WTC11 (cell line): ENCODE measurements around the gene NECTIN2.

Experiments
- CREB1 ChIP-seq: sonication (generic); formaldehyde crosslinking; IDR thresholded peaks from 2 replicates; pipeline ENCODE4 v1.8.0; 2023; ENCODE audit warnings: mild to moderate bottlenecking, missing genetic modification reagents
- ESRRA ChIP-seq: sonication (generic); formaldehyde crosslinking; IDR thresholded peaks from 2 replicates; pipeline ENCODE4 v1.8.1; 2022; ENCODE audit warnings: mild to moderate bottlenecking, missing genetic modification reagents, borderline replicate concordance
- IRF2 ChIP-seq: sonication (generic); formaldehyde crosslinking; IDR thresholded peaks from 2 replicates; pipeline ENCODE4 v1.8.0; 2022; ENCODE audit warnings: low read depth, missing genetic modification reagents, borderline replicate concordance
- JUN ChIP-seq: sonication (generic); formaldehyde crosslinking; IDR thresholded peaks from 2 replicates; pipeline ENCODE4 v1.8.0; 2023; ENCODE audit warnings: mild to moderate bottlenecking, missing genetic modification reagents
- KAT7 ChIP-seq: sonication (generic); formaldehyde crosslinking; IDR thresholded peaks from 2 replicates; pipeline ENCODE4 v1.8.1; 2023; ENCODE audit warnings: missing genetic modification reagents, mild to moderate bottlenecking, borderline replicate concordance
- NR1H2 ChIP-seq: sonication (generic); formaldehyde crosslinking; IDR thresholded peaks from 2 replicates; pipeline ENCODE4 v1.9.0; 2021; ENCODE audit warnings: mild to moderate bottlenecking, moderate library complexity, missing genetic modification reagents
- PREB ChIP-seq: sonication (generic); formaldehyde crosslinking; IDR thresholded peaks from 2 replicates; pipeline ENCODE4 v1.8.1; 2022; ENCODE audit warnings: mild to moderate bottlenecking, missing genetic modification reagents, moderate library complexity, borderline replicate concordance
- SP1 ChIP-seq: sonication (generic); formaldehyde crosslinking; conservative IDR thresholded peaks from 2 replicates; pipeline ENCODE4 v1.8.1; 2022; ENCODE audit warnings: missing genetic modification reagents
- TCF7 ChIP-seq: sonication (generic); formaldehyde crosslinking; IDR thresholded peaks from 2 replicates; pipeline ENCODE4 v1.8.0; 2022; ENCODE audit warnings: mild to moderate bottlenecking, low read depth, missing genetic modification reagents, moderate library complexity
- USF2 ChIP-seq: sonication (generic); formaldehyde crosslinking; IDR thresholded peaks from 2 replicates; pipeline ENCODE4 v1.8.1; 2023; ENCODE audit warnings: mild to moderate bottlenecking, missing genetic modification reagents, moderate library complexity
- ZNF121 ChIP-seq: sonication (generic); formaldehyde crosslinking; IDR thresholded peaks from 2 replicates; pipeline ENCODE4 v1.8.0; 2023; ENCODE audit warnings: missing genetic modification reagents
- TF ChIP-seq, protein P1 (sequence below): fragments of 200-600 bp; IDR thresholded peaks from 2 replicates; pipeline ENCODE4 v1.8.0; 2022; ENCODE audit warnings: antibody characterized with exemption
- TF ChIP-seq, protein P2 (sequence below): sonication (generic); formaldehyde crosslinking; conservative IDR thresholded peaks from 2 replicates; pipeline ENCODE4 v1.8.1; 2023; ENCODE audit warnings: mild to moderate bottlenecking, low read depth, missing genetic modification reagents, moderate library complexity

DNA sequence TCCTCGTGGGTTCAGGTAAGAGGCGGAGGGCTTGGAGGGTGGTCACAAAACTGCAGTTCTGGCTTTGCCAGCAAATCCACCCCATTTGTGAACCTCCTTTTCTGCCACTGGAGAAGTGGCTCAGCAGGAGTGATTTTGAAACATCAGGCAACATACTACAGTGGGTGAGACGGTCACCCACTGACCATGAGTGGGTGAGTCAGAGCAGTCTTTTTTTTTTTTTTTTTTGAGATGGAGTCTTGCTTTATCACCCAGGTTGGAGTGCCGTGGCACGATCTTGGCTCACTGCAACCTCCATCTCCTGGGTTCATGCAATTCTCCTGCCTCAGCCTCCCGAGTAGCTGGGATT lies 47.9 kb downstream of the NECTIN2 start:
- TF ChIP-seq PREB (CRISPR knock-in tag) (no peak), JUN (no peak), ESRRA (CRISPR knock-in tag) (no peak), IRF2 (no peak), USF2 (no peak), SP1 (CRISPR knock-in tag) (no peak), ZNF121 (no peak), KAT7 (CRISPR knock-in tag) (no peak), NR1H2 (CRISPR knock-in tag) (no peak), TCF7 (CRISPR knock-in tag) (no peak), CREB1 (CRISPR knock-in tag) (no peak)
- TF ChIP-seq, protein P1, sequence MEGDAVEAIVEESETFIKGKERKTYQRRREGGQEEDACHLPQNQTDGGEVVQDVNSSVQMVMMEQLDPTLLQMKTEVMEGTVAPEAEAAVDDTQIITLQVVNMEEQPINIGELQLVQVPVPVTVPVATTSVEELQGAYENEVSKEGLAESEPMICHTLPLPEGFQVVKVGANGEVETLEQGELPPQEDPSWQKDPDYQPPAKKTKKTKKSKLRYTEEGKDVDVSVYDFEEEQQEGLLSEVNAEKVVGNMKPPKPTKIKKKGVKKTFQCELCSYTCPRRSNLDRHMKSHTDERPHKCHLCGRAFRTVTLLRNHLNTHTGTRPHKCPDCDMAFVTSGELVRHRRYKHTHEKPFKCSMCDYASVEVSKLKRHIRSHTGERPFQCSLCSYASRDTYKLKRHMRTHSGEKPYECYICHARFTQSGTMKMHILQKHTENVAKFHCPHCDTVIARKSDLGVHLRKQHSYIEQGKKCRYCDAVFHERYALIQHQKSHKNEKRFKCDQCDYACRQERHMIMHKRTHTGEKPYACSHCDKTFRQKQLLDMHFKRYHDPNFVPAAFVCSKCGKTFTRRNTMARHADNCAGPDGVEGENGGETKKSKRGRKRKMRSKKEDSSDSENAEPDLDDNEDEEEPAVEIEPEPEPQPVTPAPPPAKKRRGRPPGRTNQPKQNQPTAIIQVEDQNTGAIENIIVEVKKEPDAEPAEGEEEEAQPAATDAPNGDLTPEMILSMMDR: no peak
- TF ChIP-seq, protein P2, sequence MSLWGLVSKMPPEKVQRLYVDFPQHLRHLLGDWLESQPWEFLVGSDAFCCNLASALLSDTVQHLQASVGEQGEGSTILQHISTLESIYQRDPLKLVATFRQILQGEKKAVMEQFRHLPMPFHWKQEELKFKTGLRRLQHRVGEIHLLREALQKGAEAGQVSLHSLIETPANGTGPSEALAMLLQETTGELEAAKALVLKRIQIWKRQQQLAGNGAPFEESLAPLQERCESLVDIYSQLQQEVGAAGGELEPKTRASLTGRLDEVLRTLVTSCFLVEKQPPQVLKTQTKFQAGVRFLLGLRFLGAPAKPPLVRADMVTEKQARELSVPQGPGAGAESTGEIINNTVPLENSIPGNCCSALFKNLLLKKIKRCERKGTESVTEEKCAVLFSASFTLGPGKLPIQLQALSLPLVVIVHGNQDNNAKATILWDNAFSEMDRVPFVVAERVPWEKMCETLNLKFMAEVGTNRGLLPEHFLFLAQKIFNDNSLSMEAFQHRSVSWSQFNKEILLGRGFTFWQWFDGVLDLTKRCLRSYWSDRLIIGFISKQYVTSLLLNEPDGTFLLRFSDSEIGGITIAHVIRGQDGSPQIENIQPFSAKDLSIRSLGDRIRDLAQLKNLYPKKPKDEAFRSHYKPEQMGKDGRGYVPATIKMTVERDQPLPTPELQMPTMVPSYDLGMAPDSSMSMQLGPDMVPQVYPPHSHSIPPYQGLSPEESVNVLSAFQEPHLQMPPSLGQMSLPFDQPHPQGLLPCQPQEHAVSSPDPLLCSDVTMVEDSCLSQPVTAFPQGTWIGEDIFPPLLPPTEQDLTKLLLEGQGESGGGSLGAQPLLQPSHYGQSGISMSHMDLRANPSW (CRISPR knock-in tag): no peak
